ENCODE measurements around the gene KIF15. TPM values are rescaled to one million over a fixed set of nuclear protein-coding genes. Genes with fewer than 3 reads are reported as not detected.

Gene KIF15
- total RNA-seq, 4 donors from 2014 or later, result 0.95 to 11.5 (median 0.96) TPM; not detected in 1

DNA sequence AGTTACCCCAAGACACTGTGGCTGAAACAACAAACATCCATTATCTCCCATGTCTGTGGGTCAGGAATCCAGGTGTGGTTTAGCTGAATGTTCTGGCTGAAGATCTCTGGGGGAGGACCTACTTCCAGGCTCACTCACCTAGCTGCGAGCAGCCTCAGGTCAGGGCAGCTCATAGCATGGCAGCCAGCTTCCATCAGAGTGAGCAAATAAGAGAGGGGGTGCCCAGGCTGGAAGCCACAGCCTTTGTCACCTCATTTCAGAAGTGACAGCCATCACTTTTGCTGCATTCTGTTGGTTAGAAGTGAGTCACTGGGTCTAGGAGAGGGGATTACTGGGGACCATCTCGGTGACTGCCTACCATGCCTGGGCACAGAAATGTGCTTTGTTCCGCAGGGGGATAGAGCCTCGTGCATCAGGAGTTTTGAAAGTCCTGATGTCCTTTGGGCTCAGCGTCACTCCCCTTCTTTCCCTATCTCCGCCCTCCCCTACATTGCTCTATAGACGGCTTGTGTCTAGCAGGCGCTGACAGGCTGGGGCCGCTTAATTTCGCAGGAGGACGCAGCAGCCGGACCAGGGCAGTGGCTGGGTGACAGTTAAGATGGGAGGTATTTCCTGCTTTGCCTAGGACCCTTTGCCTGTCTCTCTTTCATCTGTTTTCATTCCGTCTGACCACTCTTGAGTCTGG lies 138.2 kb downstream of the KIF15 start:
- TF ChIP-seq, protein P1, sequence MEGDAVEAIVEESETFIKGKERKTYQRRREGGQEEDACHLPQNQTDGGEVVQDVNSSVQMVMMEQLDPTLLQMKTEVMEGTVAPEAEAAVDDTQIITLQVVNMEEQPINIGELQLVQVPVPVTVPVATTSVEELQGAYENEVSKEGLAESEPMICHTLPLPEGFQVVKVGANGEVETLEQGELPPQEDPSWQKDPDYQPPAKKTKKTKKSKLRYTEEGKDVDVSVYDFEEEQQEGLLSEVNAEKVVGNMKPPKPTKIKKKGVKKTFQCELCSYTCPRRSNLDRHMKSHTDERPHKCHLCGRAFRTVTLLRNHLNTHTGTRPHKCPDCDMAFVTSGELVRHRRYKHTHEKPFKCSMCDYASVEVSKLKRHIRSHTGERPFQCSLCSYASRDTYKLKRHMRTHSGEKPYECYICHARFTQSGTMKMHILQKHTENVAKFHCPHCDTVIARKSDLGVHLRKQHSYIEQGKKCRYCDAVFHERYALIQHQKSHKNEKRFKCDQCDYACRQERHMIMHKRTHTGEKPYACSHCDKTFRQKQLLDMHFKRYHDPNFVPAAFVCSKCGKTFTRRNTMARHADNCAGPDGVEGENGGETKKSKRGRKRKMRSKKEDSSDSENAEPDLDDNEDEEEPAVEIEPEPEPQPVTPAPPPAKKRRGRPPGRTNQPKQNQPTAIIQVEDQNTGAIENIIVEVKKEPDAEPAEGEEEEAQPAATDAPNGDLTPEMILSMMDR (IDR thresholded peaks at IDR 0.05), result no peak
- TF ChIP-seq EP300 (IDR thresholded peaks at IDR 0.05; ENCODE audit: low read depth), result no peak
- TF ChIP-seq POLR2A (IDR thresholded peaks at IDR 0.05), result no peak
- no peak for TF ChIP-seq POLR2AphosphoS5 (IDR thresholded peaks at IDR 0.05)
- no peaks in the 10 kb centered on the region for H3K36me3 ChIP-seq
- H3K4me1 ChIP-seq, result no peaks in the 10 kb centered on the region
- in situ Hi-C loops (cut with MboI; ENCODE audit: low pct_ligation_motif_present in 1 of 4, low pct_unique_long_range_greater_than_20kb in 1 of 4, low sequenced_read_pairs in 3 of 4), result loop anchor here in 2 of 4 donors (10.0 to 25.0 kb wide), 2 partner anchors 363 to 365 kb away; no protein-coding TSS in a partner anchor
- H3K9me3 ChIP-seq, result no peaks in the 10 kb centered on the region
- H3K27ac ChIP-seq, result no peak overlapping the region
- peaks cover 18% of the 10 kb centered on the region for H3K27me3 ChIP-seq
- intact Hi-C loops (cut with DNase I; ENCODE audit: low total_unique reads), result no loop called here
- no peak for DNase-seq
- 63% methylated on average over 13 of the region's 13 CpGs; no CpG with 5 or more reads in 1 of the 2 donors for WGBS, 2 donors (ENCODE audit: low coverage in 1 of 2)
- no peak overlapping the region for H3K4me3 ChIP-seq

DNA sequence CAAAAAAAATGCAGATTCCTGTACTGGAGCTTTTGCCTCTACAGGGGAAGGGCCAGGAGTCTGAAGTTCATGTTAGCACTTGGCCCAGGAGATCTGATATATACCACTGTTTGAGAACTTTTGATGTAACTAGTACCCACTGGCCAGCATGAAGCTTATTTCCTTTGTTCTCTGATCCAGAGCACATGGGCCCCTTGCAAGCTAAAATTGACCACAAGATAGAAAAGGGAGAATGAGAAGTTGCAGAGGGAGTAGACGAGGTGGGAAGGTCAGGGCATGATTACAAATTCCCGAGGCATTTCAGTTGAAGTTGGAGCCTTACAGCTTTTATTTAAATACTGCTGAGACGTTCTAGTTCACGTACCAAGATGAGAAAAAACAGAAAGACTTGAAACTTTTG lies 141.0 kb downstream of the KIF15 start:
- Histone ChIP-seq H3K9me3 (no peaks in the 10 kb centered on the region), H3K27me3 (peaks cover 18% of the 10 kb centered on the region), H3K36me3 (no peaks in the 10 kb centered on the region), H3K27ac (no peak overlapping the region), H3K4me3 (no peak overlapping the region), H3K4me1 (no peaks in the 10 kb centered on the region)
- intact Hi-C loops (cut with DNase I; ENCODE audit: low total_unique reads) (no loop called here), in situ Hi-C loops (cut with MboI; ENCODE audit: low pct_ligation_motif_present in 1 of 4, low pct_unique_long_range_greater_than_20kb in 1 of 4, low sequenced_read_pairs in 3 of 4) (loop anchor here in 2 of 4 donors (10.0 to 25.0 kb wide), 2 partner anchors 365 to 368 kb away; no protein-coding TSS in a partner anchor)
- TF ChIP-seq EP300 (IDR thresholded peaks at IDR 0.05; ENCODE audit: low read depth) (no peak), POLR2A (IDR thresholded peaks at IDR 0.05) (no peak), POLR2AphosphoS5 (IDR thresholded peaks at IDR 0.05) (no peak)
- TF ChIP-seq, protein P1 (IDR thresholded peaks at IDR 0.05), result no peak
- DNase-seq, result no peak
- 45 to 57% methylated on average over 2 to 4 of the region's 4 CpGs for WGBS, 2 donors (ENCODE audit: low coverage in 1 of 2)

Other genes starting within 250 kb of the KIF15 start
- 1 to 10 TPM in 2 of 4 donors, under 1 TPM in 2; 0.37 to 3.2 (median 1.0) TPM for gene ZKSCAN7, start 206.6 kb upstream of the KIF15 start, total RNA-seq
- gene ZNF660, start 176.8 kb upstream of the KIF15 start, total RNA-seq, result 1 to 10 TPM in 1 of 4 donors, under 1 TPM in 2, not detected in 1; 0.55 to 2.2 (median 0.79) TPM
- 10 to 100 TPM in 3 of 4 donors, 1 to 10 TPM in 1; 8.2 to 19.8 (median 12.4) TPM for gene ZNF197, start 136.8 kb upstream of the KIF15 start, total RNA-seq
- gene ZNF35, start 113.1 kb upstream of the KIF15 start, total RNA-seq, result 1 to 10 TPM in 2 of 4 donors, under 1 TPM in 1, not detected in 1; 1.00 to 6.8 (median 5.9) TPM
- gene ZNF502, start 49.1 kb upstream of the KIF15 start, total RNA-seq, result 10 to 100 TPM in 1 of 4 donors, 1 to 10 TPM in 3; 1.4 to 13.7 (median 4.7) TPM
- 1 to 10 TPM in 3 of 4 donors, not detected in 1; 1.1 to 4.8 (median 2.6) TPM for gene ZNF501, start 32.2 kb upstream of the KIF15 start, total RNA-seq
- 10 to 100 TPM in 2 of 4 donors, 1 to 10 TPM in 2; 5.6 to 18.3 (median 13.7) TPM for gene KIAA1143, start 175 bp upstream of the KIF15 start, total RNA-seq
- gene TMEM42, start 100.1 kb downstream of the KIF15 start, total RNA-seq, result 10 to 100 TPM in 3 of 4 donors, not detected in 1; 10.0 to 13.7 (median 12.3) TPM
- not detected for gene TGM4, start 112.8 kb downstream of the KIF15 start, total RNA-seq
- 100 to 1,000 TPM; 142 to 258 (median 170) TPM for gene ZDHHC3, start 214.4 kb downstream of the KIF15 start, total RNA-seq
- 10 to 100 TPM; 20.3 to 46.4 (median 38.8) TPM for gene EXOSC7, start 214.4 kb downstream of the KIF15 start, total RNA-seq